Lower leg skin (tissue), 4 donors: ENCODE data around the gene PLEKHJ1. TPM values are rescaled to one million over a fixed set of nuclear protein-coding genes. Genes with fewer than 3 reads are reported as not detected.
"Not testable (repeated sequence)": the region's sequence is repeated elsewhere in the genome, so short reads cannot be mapped to it uniquely, and the experiment has no call there.

ENCODE experiments used
- DNase-seq, 2 donors: peaks; one replicate each; pipeline ENCODE4 v3.0.0-alpha.2; 2019; ENCODE audit warnings: low spot score in 2 of 2
- H3K4me3 ChIP-seq: fragments of 200-600 bp; sonication (generic); 2 replicates; pipeline ENCODE4 v1.5.1; 2017; ENCODE audit warnings: mild to moderate bottlenecking, low read depth; ENCODE audit not compliant: poor library complexity, severe bottlenecking
- CTCF ChIP-seq, 3 donors: fragments of 450-650 bp; IDR thresholded peaks; one replicate each; pipeline ENCODE4 v1.5.1; 2016; ENCODE audit warnings: antibody characterized with exemption in 3 of 3, mild to moderate bottlenecking in 3 of 3, moderate library complexity in 2 of 3
- POLR2A ChIP-seq, 2 donors: fragments of 450-650 bp; IDR thresholded peaks; one replicate each; pipeline ENCODE4 v1.6.1; 2016 to 2017; ENCODE audit warnings: antibody characterized with exemption in 2 of 2, mild to moderate bottlenecking in 1 of 2, moderate library complexity in 1 of 2
- WGBS, 2 donors: methylation state at CpG; one replicate each; pipeline ENCODE4 v1.1.5; 2018; 5-methylcytosine and 5-hydroxymethylcytosine counted together
- intact Hi-C: fragments of 100-400 bp; cut with DNase I; formaldehyde crosslinking; loops from one replicate; pipeline ENCODE4 v1.15.0; 2023; ENCODE audit warnings: low total_unique reads
- total RNA-seq, 4 donors: library from RNA; depleted of rRNA; stranded (reverse); fragments of >200 nt; gene quantifications; one replicate each; pipeline ENCODE4 v1.1.0, GENCODE V29; 2016

Gene PLEKHJ1
- total RNA-seq, 4 donors from 2014 or later, result 52.2 to 80.5 (median 70.0) TPM

GRCh38 chr19:2207008-2207407 lies 29.1 kb downstream of the PLEKHJ1 start:
- no peak for DNase-seq
- intact Hi-C loops, result no loop called here
- TF ChIP-seq POLR2A (IDR thresholded peaks at IDR 0.05) (no peak), CTCF (IDR thresholded peaks at IDR 0.05) (no peak)
- no peak overlapping the region for H3K4me3 ChIP-seq
- WGBS, 2 donors, result 89 to 90% methylated on average over 14 to 15 of the region's 15 CpGs

- TF ChIP-seq POLR2A (IDR thresholded peaks at IDR 0.05), result no peak
- no peak for TF ChIP-seq CTCF (IDR thresholded peaks at IDR 0.05)
- DNase-seq, result no peak
- intact Hi-C loops, result no loop called here
- WGBS, 2 donors, result 75 to 76% methylated on average over 15 of the region's 15 CpGs
- no peak overlapping the region for H3K4me3 ChIP-seq
Measured at GRCh38 chr19:2202366-2202765, 33.8 kb downstream of the PLEKHJ1 start.

GRCh38 chr19:2201473-2202148 lies 34.5 kb downstream of the PLEKHJ1 start:
- H3K4me3 ChIP-seq, result no peak overlapping the region
- 72 to 81% methylated on average over 16 to 21 of the region's 21 CpGs for WGBS, 2 donors
- DNase-seq, result no peak
- intact Hi-C loops, result no loop called here
- TF ChIP-seq POLR2A (IDR thresholded peaks at IDR 0.05) (no peak), CTCF (IDR thresholded peaks at IDR 0.05) (no peak)

GRCh38 chr19:2200624-2201294 lies 35.4 kb downstream of the PLEKHJ1 start:
- DNase-seq, H3K4me3 ChIP-seq, intact Hi-C loops: not testable (repeated sequence)
- WGBS, 2 donors, result 95% methylated on average over 48 to 50 of the region's 50 CpGs

GRCh38 chr19:2199861-2200623 lies 36.1 kb downstream of the PLEKHJ1 start:
- intact Hi-C loops, result no loop called here
- 89 to 90% methylated on average over 25 to 28 of the region's 37 CpGs for WGBS, 2 donors
- TF ChIP-seq POLR2A (IDR thresholded peaks at IDR 0.05) (no peak), CTCF (IDR thresholded peaks at IDR 0.05) (no peak)
- H3K4me3 ChIP-seq, result no peak overlapping the region
- DNase-seq, result no peak

GRCh38 chr19:2199215-2199614 lies 36.9 kb downstream of the PLEKHJ1 start:
- intact Hi-C loops, result no loop called here
- no peak for TF ChIP-seq CTCF (IDR thresholded peaks at IDR 0.05)
- no peak for TF ChIP-seq POLR2A (IDR thresholded peaks at IDR 0.05)
- H3K4me3 ChIP-seq, result no peak overlapping the region
- DNase-seq, result no peak
- WGBS, 2 donors, result 78 to 79% methylated on average over 11 to 14 of the region's 18 CpGs
